NCI-H2107 treated with DMSO at 0.1 percent for 48 hours (cell line): Measurements from ENCODE around the gene RNU1-2.
"Not testable (repeated sequence)": the region's sequence is repeated elsewhere in the genome, so short reads cannot be mapped to it uniquely, and the experiment has no call there.

ENCODE experiments used
- DNase-seq: peaks from one replicate; lab custom pipeline; 2025; ENCODE audit not compliant: unreplicated experiment; lab: John Stamatoyannopoulos, UW

RNU1-2 gene

DNA sequence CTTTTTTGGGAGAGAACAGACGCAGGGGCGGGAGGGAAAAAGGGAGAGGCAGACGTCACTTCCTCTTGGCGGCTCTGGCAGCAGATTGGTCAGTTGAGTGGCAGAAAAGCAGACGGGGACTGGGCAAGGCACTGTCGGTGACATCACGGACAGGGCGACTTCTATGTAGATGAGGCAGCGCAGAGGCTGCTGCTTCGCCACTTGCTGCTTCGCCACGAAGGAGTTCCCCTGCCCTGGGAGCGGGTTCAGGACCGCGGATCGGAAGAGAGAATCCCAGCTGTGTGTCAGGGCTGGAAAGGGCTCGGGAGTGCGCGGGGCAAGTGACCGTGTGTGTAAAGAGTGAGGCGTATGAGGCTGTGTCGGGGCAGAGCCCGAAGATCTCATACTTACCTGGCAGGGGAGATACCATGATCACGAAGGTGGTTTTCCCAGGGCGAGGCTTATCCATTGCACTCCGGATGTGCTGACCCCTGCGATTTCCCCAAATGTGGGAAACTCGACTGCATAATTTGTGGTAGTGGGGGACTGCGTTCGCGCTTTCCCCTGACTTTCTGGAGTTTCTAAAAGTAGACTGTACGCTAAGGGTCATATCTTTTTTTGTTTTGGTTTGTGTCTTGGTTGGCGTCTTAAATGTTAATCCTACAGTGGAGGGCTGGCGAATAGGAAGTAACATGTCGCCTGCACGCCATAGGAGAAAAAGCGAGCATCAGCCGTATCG lies at the start of gene RNU1-2:
RNU1-2 (plus strand) TSS at position 383 of the 718 bp plus-strand sequence.
- peak; percentile 99 for DNase-seq

GRCh38 chr1:16856201-16856600 lies 39.6 kb upstream of the RNU1-2 start:
- DNase-seq = not testable (repeated sequence)

DNA sequence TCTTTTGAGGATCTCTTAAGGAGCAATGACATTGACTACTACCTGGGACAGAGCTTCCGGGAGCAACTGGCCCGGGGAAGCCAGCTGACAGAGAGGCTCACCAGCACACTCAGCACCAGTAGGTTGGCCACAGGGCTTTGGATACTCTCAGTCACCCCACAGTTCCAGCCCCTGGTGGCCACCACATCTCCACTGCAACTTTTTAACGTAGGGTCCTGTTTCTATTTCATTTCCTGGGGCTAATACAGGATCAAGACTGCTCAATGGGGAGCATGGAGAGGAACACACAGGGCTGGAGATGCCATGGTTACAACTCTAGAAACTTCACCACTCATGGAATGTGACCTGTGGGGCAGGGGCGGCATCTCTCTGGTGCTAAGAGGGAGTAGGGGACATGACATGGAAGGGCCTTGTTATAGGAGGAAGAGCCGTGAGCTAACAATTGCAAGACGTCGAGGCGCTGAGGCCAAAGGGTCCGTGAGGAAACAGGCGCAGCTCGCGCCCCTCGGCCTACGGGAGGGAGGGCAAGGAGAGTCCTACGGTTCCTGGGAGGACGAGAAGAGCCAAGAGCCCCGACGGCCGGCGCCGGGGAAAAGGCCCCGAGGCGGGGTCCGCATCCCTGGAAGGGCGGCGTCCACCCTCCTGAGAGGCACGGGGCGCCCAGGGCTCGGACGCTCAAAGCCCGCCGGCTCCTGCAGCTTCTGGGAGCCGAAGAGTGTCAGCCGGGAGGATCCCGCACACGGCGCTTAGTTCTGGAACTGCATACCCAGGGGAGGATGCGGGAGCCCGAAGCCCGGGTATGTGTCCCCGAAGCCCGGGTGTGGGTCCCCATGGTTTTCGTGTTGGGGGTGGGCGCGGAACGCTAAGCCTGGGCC lies 36.4 kb upstream of the RNU1-2 start:
- DNase-seq = not testable (repeated sequence)

GRCh38 chr1:16860048-16860447 lies 35.7 kb upstream of the RNU1-2 start:
- not testable (repeated sequence) for DNase-seq

DNA sequence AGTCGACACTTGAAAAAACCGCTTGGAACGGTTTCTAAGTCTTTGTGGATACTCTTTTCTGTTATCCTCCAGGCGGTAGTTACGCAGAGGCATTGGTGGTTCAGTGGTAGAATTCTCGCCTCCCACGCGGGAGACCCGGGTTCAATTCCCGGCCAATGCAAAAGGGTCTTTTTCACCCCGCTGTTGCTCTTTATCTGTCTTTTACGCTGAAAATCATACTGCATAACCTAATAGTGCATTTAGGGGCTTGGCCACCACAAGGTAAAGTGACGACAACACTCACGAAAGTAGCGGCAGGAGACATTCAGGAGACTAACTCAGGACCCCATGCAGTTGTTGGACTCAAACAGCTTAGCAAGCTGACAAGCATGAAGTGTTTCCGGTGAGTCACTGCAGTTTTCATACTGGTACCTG lies 33.9 kb upstream of the RNU1-2 start:
- not testable (repeated sequence) for DNase-seq

GRCh38 chr1:16862415-16862814 lies 33.4 kb upstream of the RNU1-2 start:
- not testable (repeated sequence) for DNase-seq

GRCh38 chr1:16863024-16863423 lies 32.8 kb upstream of the RNU1-2 start:
- not testable (repeated sequence) for DNase-seq

- DNase-seq = not testable (repeated sequence)
These were observed 28.7 kb upstream of the RNU1-2 start for GRCh38 chr1:16866926-16867707.

- DNase-seq = not testable (repeated sequence)
These were observed 27.0 kb upstream of the RNU1-2 start for GRCh38 chr1:16868787-16869186.

- not testable (repeated sequence) for DNase-seq
These were observed 25.8 kb upstream of the RNU1-2 start for GRCh38 chr1:16869996-16870395.

DNA sequence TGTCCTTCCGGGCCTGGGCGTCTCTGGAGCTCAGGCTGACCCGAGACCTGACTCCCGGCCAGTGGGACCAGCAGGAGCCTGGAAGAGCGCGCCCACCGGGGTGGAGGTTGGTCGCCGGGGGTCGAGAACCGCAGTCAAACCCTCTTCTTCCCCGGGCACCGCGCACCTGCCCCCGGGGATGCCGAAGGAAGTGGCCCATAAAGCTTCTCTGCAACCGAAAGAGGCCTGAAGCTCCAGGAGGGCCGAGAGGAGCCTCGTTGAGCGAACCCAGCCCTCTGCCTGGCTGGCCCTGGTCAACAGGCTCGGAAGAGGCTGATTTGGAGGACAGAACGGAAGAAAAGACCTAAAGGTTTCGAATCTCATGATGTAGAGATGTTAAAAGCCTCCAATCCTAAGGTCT lies 24.6 kb upstream of the RNU1-2 start:
- DNase-seq = not testable (repeated sequence)

- not testable (repeated sequence) for DNase-seq
These were observed 23.4 kb upstream of the RNU1-2 start for GRCh38 chr1:16872152-16873075.

GRCh38 chr1:16873076-16873879 lies 22.5 kb upstream of the RNU1-2 start:
- not testable (repeated sequence) for DNase-seq

DNA sequence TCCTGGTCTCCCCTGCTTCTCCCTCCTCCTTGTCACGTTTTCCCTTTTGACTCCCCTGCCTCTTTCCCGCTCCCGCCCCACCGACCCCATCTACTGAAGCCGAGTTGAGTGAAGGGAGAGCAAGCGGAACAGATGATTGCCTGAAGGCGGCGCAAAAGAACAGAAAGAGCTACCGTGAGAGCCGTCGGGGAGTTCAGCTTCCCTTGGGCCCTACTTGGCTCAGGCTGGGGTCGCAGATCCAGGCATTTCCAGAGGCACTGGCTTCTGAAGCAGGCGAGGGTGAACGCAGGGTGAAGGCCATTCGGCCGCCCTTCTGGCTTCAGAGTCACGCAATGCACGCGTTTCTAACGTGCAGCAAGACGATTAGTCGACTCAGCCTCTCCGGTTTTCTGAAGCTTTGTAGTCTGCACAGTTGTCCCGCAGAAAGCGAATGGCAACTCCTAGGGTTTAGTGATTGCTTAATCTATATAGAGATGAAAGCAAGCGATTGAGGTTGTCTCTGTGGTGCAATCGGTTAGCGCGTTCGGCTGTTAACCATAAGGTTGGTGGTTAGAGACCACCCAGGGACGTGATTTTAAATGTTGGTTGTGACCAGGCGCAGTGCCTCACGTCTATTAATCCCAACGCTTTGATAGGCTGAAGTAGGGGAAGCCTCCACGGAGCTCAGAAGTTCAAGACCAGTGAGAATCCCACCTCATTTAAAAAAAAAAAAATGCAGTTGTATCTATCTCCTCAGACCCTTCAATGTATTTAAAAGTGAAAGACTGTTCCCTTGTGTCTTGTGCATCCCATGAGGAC lies 20.6 kb upstream of the RNU1-2 start:
- not testable (repeated sequence) for DNase-seq

- not testable (repeated sequence) for DNase-seq
These were observed 14.0 kb upstream of the RNU1-2 start for GRCh38 chr1:16881742-16882141.

DNA sequence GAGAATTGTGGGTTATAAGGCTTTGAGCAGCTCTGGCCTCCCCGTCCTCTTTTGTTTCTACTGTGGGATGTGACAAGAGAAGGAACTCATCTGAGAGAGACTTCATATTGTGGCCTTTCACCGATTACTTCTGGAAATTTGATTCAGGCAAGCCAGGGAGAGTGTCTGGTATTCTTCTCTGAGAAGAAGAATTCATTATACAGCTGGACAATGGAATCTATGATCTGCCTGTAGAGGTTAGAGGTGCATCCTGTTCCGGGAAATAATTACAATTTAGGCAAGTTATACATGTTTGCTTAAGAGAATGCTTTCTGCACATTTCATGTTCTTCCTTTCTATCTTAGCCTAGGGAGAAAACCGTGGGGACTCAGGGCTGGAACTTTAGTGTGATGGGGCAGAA lies 12.8 kb upstream of the RNU1-2 start:
- no peak for DNase-seq

GRCh38 chr1:16884487-16884886 lies 11.3 kb upstream of the RNU1-2 start:
- not testable (repeated sequence) for DNase-seq

- no peak for DNase-seq
These were observed 8.7 kb upstream of the RNU1-2 start for GRCh38 chr1:16886860-16887605.
